Lower leg skin (tissue), 3 donors: ENCODE measurements around the gene RALGDS.

Experiments used
- CTCF ChIP-seq, 3 donors: fragments of 450-650 bp; IDR thresholded peaks; one replicate each; pipeline ENCODE4 v1.5.1; 2016; ENCODE audit warnings: antibody characterized with exemption in 3 of 3, mild to moderate bottlenecking in 3 of 3, moderate library complexity in 2 of 3
- POLR2A ChIP-seq, 2 donors: fragments of 450-650 bp; IDR thresholded peaks; one replicate each; pipeline ENCODE4 v1.6.1; 2016 to 2017; ENCODE audit warnings: antibody characterized with exemption in 2 of 2, mild to moderate bottlenecking in 1 of 2, moderate library complexity in 1 of 2

- TF ChIP-seq POLR2A (IDR thresholded peaks at IDR 0.05) (no peak), CTCF (IDR thresholded peaks at IDR 0.05) (no peak)
These were observed 56.6 kb downstream of the RALGDS start for GRCh38 chr9:133064241-133065069.
